LNCAP (cell line): ENCODE data around the gene LIMK2.

Experiments used
- CTCF ChIP-seq: fragments of 450-650 bp; IDR thresholded peaks from 2 replicates; pipeline ENCODE4 v1.5.1; 2017; ENCODE audit warnings: mild to moderate bottlenecking

The LIMK2 gene

GRCh38 chr22:31272522-31273446 is 60.7 kb downstream of the LIMK2 start:
- peak; percentile 75 for TF ChIP-seq CTCF

DNA sequence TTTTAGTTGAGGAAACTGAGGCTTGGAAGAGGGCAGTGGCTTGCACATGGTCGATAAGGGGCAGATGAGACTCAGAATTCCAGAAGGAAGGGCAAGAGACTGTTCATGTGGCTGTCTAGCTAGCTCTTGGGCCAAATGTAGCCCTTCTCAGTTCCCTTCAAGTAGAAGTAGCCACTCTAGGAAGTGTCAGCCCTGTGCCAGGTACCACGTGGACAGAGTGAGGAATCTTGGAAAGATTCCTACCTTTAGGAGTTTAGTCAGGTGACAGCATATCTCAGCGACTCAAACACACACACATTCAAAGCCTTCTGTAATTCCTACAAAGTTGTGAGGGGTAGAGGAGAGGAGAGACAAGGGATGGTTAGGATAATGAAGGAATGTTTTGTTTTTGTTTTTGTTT is 61.9 kb downstream of the LIMK2 start:
- TF ChIP-seq CTCF = no peak

GRCh38 chr22:31275018-31275417 is 62.9 kb downstream of the LIMK2 start:
- no peak for TF ChIP-seq CTCF

GRCh38 chr22:31275576-31275975 is 63.5 kb downstream of the LIMK2 start:
- no peak for TF ChIP-seq CTCF

DNA sequence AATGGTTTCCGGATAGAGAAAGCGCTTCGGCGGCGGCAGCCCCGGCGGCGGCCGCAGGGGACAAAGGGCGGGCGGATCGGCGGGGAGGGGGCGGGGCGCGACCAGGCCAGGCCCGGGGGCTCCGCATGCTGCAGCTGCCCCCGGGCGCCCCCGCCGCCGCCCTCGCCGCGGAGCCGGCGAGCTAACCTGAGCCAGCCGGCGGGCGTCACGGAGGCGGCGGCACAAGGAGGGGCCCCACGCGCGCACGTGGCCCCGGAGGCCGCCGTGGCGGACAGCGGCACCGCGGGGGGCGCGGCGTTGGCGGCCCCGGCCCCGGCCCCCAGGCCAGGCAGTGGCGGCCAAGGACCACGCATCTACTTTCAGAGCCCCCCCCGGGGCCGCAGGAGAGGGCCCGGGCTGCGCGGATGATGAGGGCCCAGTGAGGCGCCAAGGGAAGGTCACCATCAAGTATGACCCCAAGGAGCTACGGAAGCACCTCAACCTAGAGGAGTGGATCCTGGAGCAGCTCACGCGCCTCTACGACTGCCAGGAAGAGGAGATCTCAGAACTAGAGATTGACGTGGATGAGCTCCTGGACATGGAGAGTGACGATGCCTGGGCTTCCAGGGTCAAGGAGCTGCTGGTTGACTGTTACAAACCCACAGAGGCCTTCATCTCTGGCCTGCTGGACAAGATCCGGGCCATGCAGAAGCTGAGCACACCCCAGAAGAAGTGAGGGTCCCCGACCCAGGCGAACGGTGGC is 64.5 kb downstream of the LIMK2 start:
- TF ChIP-seq CTCF = no peak

DNA sequence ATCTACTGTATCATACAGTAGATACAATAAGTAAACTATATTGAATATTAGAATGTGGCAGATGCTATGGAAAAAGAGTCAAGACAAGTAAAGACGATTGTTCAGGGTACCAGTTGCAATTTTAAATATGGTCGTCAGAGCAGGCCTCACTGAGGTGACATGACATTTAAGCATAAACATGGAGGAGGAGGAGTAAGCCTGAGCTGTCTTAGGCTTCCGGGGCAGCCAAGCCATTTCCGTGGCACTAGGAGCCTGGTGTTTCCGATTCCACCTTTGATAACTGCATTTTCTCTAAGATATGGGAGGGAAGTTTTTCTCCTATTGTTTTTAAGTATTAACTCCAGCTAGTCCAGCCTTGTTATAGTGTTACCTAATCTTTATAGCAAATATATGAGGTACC is 65.6 kb downstream of the LIMK2 start:
- no peak for TF ChIP-seq CTCF

GRCh38 chr22:31278151-31278621 is 66.1 kb downstream of the LIMK2 start:
- TF ChIP-seq CTCF = no peak
